Epithelial cell of proximal tubule (primary cell): ENCODE measurements around the gene MS4A3. TPM values are rescaled to one million over a fixed set of nuclear protein-coding genes. Genes with fewer than 3 reads are reported as not detected.

Experiments used
- DNase-seq: peaks from one replicate; pipeline ENCODE4 v3.0.0-alpha.2; 2011; ENCODE audit warnings: low read depth
- H3K4me3 ChIP-seq: 2 replicates; pipeline ENCODE4 v1.5.1; 2011; ENCODE audit warnings: low read depth, mild to moderate bottlenecking, low read length
- total RNA-seq: library from RNA; depleted of rRNA; stranded (reverse); fragments of >200 nt; gene quantifications from 2 replicates; pipeline ENCODE4 v1.2.3, GENCODE V29; 2015
- TF ChIP-seq, protein P1 (sequence below): conservative IDR thresholded peaks from 2 replicates; pipeline ENCODE4 v1.5.1; 2012; ENCODE audit warnings: low read depth, mild to moderate bottlenecking, low read length

The MS4A3 gene
- total RNA-seq, 1 donor from 2014 or later, result not detected

DNA sequence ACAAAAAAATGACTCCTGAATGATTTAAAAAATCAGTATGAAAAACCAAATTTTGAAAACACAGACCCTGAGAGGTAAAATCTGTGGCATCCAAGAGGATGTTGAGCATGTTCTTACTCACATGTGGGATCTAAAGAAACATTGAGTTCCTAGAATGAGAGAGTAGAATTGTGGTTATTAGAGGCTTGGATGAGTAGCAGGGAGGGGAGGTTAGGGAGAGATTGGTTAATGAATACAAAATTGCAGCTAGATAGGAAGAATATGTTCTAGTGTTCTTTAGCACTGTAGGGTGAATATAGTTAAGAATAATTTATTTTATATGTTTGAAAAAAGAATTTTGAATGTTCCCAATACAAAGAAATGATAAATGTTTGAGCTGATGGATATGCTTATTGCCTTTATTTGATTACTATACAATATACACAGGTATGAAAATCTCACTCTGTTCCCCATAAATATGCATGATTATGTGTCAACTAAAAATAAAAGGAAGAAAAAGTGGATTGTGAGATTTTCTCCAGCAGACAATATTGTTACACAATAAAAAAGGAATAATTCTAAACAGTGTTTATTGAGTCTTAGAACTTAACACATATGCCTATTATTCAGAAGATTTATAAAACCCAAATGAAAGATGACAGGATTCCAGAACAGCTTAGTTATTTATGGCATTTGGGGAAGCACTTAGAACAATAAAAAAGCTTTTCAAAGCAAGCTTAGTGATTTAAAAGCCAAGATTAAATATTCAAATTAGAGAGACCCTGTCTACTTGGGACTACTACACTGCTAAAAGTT lies 60.7 kb downstream of the MS4A3 start:
- DNase-seq, result no peak
- H3K4me3 ChIP-seq, result no peak overlapping the region

GRCh38 chr11:60118338-60118737 lies 61.9 kb downstream of the MS4A3 start:
- no peak overlapping the region for H3K4me3 ChIP-seq
- DNase-seq, result no peak
- TF ChIP-seq, protein P1, sequence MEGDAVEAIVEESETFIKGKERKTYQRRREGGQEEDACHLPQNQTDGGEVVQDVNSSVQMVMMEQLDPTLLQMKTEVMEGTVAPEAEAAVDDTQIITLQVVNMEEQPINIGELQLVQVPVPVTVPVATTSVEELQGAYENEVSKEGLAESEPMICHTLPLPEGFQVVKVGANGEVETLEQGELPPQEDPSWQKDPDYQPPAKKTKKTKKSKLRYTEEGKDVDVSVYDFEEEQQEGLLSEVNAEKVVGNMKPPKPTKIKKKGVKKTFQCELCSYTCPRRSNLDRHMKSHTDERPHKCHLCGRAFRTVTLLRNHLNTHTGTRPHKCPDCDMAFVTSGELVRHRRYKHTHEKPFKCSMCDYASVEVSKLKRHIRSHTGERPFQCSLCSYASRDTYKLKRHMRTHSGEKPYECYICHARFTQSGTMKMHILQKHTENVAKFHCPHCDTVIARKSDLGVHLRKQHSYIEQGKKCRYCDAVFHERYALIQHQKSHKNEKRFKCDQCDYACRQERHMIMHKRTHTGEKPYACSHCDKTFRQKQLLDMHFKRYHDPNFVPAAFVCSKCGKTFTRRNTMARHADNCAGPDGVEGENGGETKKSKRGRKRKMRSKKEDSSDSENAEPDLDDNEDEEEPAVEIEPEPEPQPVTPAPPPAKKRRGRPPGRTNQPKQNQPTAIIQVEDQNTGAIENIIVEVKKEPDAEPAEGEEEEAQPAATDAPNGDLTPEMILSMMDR, result peak; percentile 48

More for the DNA sequence above, 60.7 kb downstream of the MS4A3 start:
- TF ChIP-seq, protein P1, result no peak

- TF ChIP-seq, protein P1, result no peak
- no peak for DNase-seq
- H3K4me3 ChIP-seq, result no peak overlapping the region
Measured at GRCh38 chr11:60119710-60120109, 63.2 kb downstream of the MS4A3 start.

Other genes starting within 250 kb of the MS4A3 start
- 76.9 and 92.6 TPM in 2 replicates for gene MRPL16, start 245.9 kb upstream of the MS4A3 start, total RNA-seq
- gene CBLIF, start 211.2 kb upstream of the MS4A3 start, total RNA-seq, result not detected in 2 replicates
- gene TCN1, start 190.2 kb upstream of the MS4A3 start, total RNA-seq, result 0.80 and 1.3 TPM in 2 replicates
- not detected in 2 replicates for gene OOSP3, start 177.9 kb upstream of the MS4A3 start, total RNA-seq
- gene OOSP1, start 118.2 kb upstream of the MS4A3 start, total RNA-seq, result not detected in 2 replicates
- not detected in 2 replicates for gene OOSP4A, start 92.6 kb upstream of the MS4A3 start, total RNA-seq
- gene OOSP4B, start 39.5 kb upstream of the MS4A3 start, total RNA-seq, result not detected in 2 replicates
- gene OOSP2, start 16.3 kb upstream of the MS4A3 start, total RNA-seq, result not detected in 2 replicates
- gene MS4A2, start 32.0 kb downstream of the MS4A3 start, total RNA-seq, result not detected in 2 replicates
- not detected in 2 replicates for gene MS4A6A, start 126.4 kb downstream of the MS4A3 start, total RNA-seq
- gene MS4A4E, start 186.5 kb downstream of the MS4A3 start, total RNA-seq, result not detected in 2 replicates
- not detected in 2 replicates for gene MS4A4A, start 224.0 kb downstream of the MS4A3 start, total RNA-seq